ENCODE results near the gene MTHFD1L. TPM values are rescaled to one million over a fixed set of nuclear protein-coding genes. Genes with fewer than 3 reads are reported as not detected.
A peak's percentile ranks its signal among the peaks of the same experiment; 100 is the strongest.

Gene MTHFD1L
- total and polyA plus RNA-seq, 2 donors (not counting 1 experiment from before 2014, with no cell fraction given): 36.1 to 48.9 TPM

GRCh38 chr6:151087861-151088598 lies 222.5 kb downstream of the MTHFD1L start:
- no peak for TF ChIP-seq CTCF (conservative IDR thresholded peaks at IDR 0.05 in 1 of 2, IDR thresholded peaks at IDR 0.05 in 1 of 2; ENCODE audit: low read depth in 1 of 2, low read length in 2 of 2)
- TF ChIP-seq EZH2 (IDR thresholded peaks at IDR 0.05; ENCODE audit: low read length, missing control alignments): no peak
- no peak overlapping the region for H3K9ac ChIP-seq (ENCODE audit: insufficient read depth, low read length)
- no peaks in the 10 kb centered on the region for H3K79me2 ChIP-seq (ENCODE audit: control insufficient read depth, insufficient read depth, low read length)
- H3K4me1 ChIP-seq (ENCODE audit: control insufficient read depth, extremely low read depth, insufficient read depth, low read length): no peaks in the 10 kb centered on the region
- no peak overlapping the region for H3K4me3 ChIP-seq (replicated peaks in 1 of 4; ENCODE audit: control extremely low read depth in 1 of 4, insufficient read depth in 1 of 4, low read depth in 3 of 4, low read length in 4 of 4)
- H3K4me2 ChIP-seq (ENCODE audit: extremely low read depth, insufficient read depth, low read length): peak overlapping the region; percentile 8
- H3K9me3 ChIP-seq (ENCODE audit: control insufficient read depth, insufficient read depth, low read depth, low read length): no peaks in the 10 kb centered on the region
- no peaks in the 10 kb centered on the region for H3K27me3 ChIP-seq (ENCODE audit: control insufficient read depth, insufficient read depth, low read length)
- H3K27ac ChIP-seq (ENCODE audit: insufficient read depth, low read length): peak overlapping the region; percentile 44
- H2AFZ ChIP-seq (ENCODE audit: low read length): no peak overlapping the region
- peak; percentile 84 to 97 for DNase-seq (ENCODE audit: low read depth in 2 of 2)
- H4K20me1 ChIP-seq (ENCODE audit: control insufficient read depth, extremely low read depth, insufficient read depth, low read length): no peaks in the 10 kb centered on the region
- peaks cover 2% of the 10 kb centered on the region for H3K36me3 ChIP-seq (ENCODE audit: control insufficient read depth, insufficient read depth, low read length)

GRCh38 chr6:151088599-151088935 lies 223.1 kb downstream of the MTHFD1L start:
- no peaks in the 10 kb centered on the region for H3K79me2 ChIP-seq (ENCODE audit: control insufficient read depth, insufficient read depth, low read length)
- H3K9me3 ChIP-seq (ENCODE audit: control insufficient read depth, insufficient read depth, low read depth, low read length): no peaks in the 10 kb centered on the region
- TF ChIP-seq EZH2 (IDR thresholded peaks at IDR 0.05; ENCODE audit: low read length, missing control alignments) (no peak), CTCF (conservative IDR thresholded peaks at IDR 0.05 in 1 of 2, IDR thresholded peaks at IDR 0.05 in 1 of 2; ENCODE audit: low read depth in 1 of 2, low read length in 2 of 2) (no peak)
- H2AFZ ChIP-seq (ENCODE audit: low read length): no peak overlapping the region
- no peaks in the 10 kb centered on the region for H3K4me1 ChIP-seq (ENCODE audit: control insufficient read depth, extremely low read depth, insufficient read depth, low read length)
- H4K20me1 ChIP-seq (ENCODE audit: control insufficient read depth, extremely low read depth, insufficient read depth, low read length): no peaks in the 10 kb centered on the region
- H3K4me3 ChIP-seq (replicated peaks in 1 of 4; ENCODE audit: control extremely low read depth in 1 of 4, insufficient read depth in 1 of 4, low read depth in 3 of 4, low read length in 4 of 4): no peak overlapping the region
- no peaks in the 10 kb centered on the region for H3K27me3 ChIP-seq (ENCODE audit: control insufficient read depth, insufficient read depth, low read length)
- peak overlapping the region; percentile 33 for H3K9ac ChIP-seq (ENCODE audit: insufficient read depth, low read length)
- H3K27ac ChIP-seq (ENCODE audit: insufficient read depth, low read length): peak overlapping the region; percentile 44
- no peak for DNase-seq (ENCODE audit: low read depth in 2 of 2)
- peaks cover 2% of the 10 kb centered on the region for H3K36me3 ChIP-seq (ENCODE audit: control insufficient read depth, insufficient read depth, low read length)
- H3K4me2 ChIP-seq (ENCODE audit: extremely low read depth, insufficient read depth, low read length): no peak overlapping the region

GRCh38 chr6:151088963-151089362 lies 223.5 kb downstream of the MTHFD1L start:
- Histone ChIP-seq H3K27ac (ENCODE audit: insufficient read depth, low read length) (no peak overlapping the region), H3K4me1 (ENCODE audit: control insufficient read depth, extremely low read depth, insufficient read depth, low read length) (no peaks in the 10 kb centered on the region), H3K27me3 (ENCODE audit: control insufficient read depth, insufficient read depth, low read length) (no peaks in the 10 kb centered on the region), H3K79me2 (ENCODE audit: control insufficient read depth, insufficient read depth, low read length) (no peaks in the 10 kb centered on the region), H4K20me1 (ENCODE audit: control insufficient read depth, extremely low read depth, insufficient read depth, low read length) (no peaks in the 10 kb centered on the region), H3K4me3 (replicated peaks in 1 of 4; ENCODE audit: control extremely low read depth in 1 of 4, insufficient read depth in 1 of 4, low read depth in 3 of 4, low read length in 4 of 4) (no peak overlapping the region), H2AFZ (ENCODE audit: low read length) (no peak overlapping the region), H3K9me3 (ENCODE audit: control insufficient read depth, insufficient read depth, low read depth, low read length) (no peaks in the 10 kb centered on the region), H3K36me3 (ENCODE audit: control insufficient read depth, insufficient read depth, low read length) (peaks cover 2% of the 10 kb centered on the region), H3K4me2 (ENCODE audit: extremely low read depth, insufficient read depth, low read length) (no peak overlapping the region), H3K9ac (ENCODE audit: insufficient read depth, low read length) (no peak overlapping the region)
- TF ChIP-seq EZH2 (IDR thresholded peaks at IDR 0.05; ENCODE audit: low read length, missing control alignments) (no peak), CTCF (conservative IDR thresholded peaks at IDR 0.05 in 1 of 2, IDR thresholded peaks at IDR 0.05 in 1 of 2; ENCODE audit: low read depth in 1 of 2, low read length in 2 of 2) (no peak)
- DNase-seq (ENCODE audit: low read depth in 2 of 2): no peak

Measured in fibroblast of lung (primary cell).